ENCODE data around the gene PLCG2.

DNA sequence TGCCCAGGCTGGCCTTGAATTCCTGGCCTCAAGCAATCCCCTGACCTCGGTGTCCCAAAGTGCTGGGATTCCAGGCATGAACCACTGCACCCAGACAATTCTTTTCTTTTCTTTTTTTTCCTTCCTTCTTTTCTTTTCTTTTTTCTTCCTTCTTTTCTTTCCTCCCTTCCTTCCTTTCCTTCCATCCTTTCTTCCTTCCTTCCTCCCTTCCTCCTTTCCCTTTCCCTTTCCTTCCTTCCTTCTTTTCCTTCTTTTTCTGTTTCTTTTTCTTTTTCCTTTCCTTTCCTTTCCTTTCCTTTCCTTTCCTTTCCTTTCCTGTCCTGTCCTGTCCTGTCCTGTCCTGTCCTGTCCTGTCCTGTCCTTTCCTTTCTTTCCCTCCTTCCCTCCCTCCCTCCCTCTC is 44.6 kb downstream of the PLCG2 start:
- TF ChIP-seq, protein P1, sequence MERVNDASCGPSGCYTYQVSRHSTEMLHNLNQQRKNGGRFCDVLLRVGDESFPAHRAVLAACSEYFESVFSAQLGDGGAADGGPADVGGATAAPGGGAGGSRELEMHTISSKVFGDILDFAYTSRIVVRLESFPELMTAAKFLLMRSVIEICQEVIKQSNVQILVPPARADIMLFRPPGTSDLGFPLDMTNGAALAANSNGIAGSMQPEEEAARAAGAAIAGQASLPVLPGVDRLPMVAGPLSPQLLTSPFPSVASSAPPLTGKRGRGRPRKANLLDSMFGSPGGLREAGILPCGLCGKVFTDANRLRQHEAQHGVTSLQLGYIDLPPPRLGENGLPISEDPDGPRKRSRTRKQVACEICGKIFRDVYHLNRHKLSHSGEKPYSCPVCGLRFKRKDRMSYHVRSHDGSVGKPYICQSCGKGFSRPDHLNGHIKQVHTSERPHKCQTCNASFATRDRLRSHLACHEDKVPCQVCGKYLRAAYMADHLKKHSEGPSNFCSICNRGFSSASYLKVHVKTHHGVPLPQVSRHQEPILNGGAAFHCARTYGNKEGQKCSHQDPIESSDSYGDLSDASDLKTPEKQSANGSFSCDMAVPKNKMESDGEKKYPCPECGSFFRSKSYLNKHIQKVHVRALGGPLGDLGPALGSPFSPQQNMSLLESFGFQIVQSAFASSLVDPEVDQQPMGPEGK (CRISPR knock-in tag; IDR thresholded peaks at IDR 0.05; ENCODE audit: borderline replicate concordance) = no peak
- TF ChIP-seq TSHZ2 (CRISPR knock-in tag; IDR thresholded peaks at IDR 0.05) (no peak), ZNF70 (CRISPR knock-in tag; IDR thresholded peaks at IDR 0.05) (no peak), SNAI2 (CRISPR knock-in tag; IDR thresholded peaks at IDR 0.05) (no peak), ZFP3 (CRISPR knock-in tag; IDR thresholded peaks at IDR 0.05) (no peak), ZFP30 (CRISPR knock-in tag; IDR thresholded peaks at IDR 0.05) (no peak), TOX (CRISPR knock-in tag; IDR thresholded peaks at IDR 0.05; ENCODE audit: borderline replicate concordance) (no peak), ARNTL (CRISPR knock-in tag; IDR thresholded peaks at IDR 0.05; ENCODE audit: borderline replicate concordance, low read depth) (no peak), RARB (CRISPR knock-in tag; IDR thresholded peaks at IDR 0.05) (no peak)
- TF ChIP-seq, protein P2, sequence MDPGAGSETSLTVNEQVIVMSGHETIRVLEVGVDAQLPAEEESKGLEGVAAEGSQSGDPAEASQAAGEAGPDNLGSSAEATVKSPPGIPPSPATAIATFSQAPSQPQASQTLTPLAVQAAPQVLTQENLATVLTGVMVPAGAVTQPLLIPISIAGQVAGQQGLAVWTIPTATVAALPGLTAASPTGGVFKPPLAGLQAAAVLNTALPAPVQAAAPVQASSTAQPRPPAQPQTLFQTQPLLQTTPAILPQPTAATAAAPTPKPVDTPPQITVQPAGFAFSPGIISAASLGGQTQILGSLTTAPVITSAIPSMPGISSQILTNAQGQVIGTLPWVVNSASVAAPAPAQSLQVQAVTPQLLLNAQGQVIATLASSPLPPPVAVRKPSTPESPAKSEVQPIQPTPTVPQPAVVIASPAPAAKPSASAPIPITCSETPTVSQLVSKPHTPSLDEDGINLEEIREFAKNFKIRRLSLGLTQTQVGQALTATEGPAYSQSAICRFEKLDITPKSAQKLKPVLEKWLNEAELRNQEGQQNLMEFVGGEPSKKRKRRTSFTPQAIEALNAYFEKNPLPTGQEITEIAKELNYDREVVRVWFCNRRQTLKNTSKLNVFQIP (CRISPR knock-in tag; IDR thresholded peaks at IDR 0.05; ENCODE audit: borderline replicate concordance, low read depth) = no peak
